AG10803 (cell line): ENCODE results near the gene PPFIBP1.

Experiments used
- DNase-seq: peaks from one replicate; pipeline ENCODE4 v3.0.0; 2010; ENCODE audit warnings: low read depth
- H3K4me3 ChIP-seq: 2 replicates; pipeline ENCODE4 v1.5.1; 2011; ENCODE audit warnings: mild to moderate bottlenecking, low read length, control low read depth
- TF ChIP-seq, protein P1 (sequence below): conservative IDR thresholded peaks from 2 replicates; pipeline ENCODE4 v1.5.1; 2011; ENCODE audit warnings: mild to moderate bottlenecking, low read length, control low read depth, inconsistent platforms

PPFIBP1 gene

DNA sequence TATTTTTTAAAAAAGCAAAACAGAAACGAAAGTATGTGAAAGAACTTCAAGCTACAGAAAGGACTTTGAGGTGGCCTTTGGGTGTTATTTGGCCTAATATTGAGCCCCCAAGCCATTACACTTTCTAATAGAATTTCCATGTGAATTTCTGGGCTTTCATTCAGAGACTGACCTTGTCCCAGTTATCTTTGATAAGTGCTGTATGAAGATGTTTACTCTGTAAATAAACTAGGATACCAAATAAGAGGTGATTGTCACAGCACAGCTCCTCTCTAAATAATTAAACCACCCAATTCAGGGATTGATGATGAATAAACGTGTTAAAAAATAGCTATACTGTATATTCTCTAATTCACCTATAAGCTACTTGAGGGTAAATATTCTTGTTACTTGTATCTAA lies 32.8 kb upstream of the PPFIBP1 start:
- no peak for DNase-seq
- TF ChIP-seq, protein P1, sequence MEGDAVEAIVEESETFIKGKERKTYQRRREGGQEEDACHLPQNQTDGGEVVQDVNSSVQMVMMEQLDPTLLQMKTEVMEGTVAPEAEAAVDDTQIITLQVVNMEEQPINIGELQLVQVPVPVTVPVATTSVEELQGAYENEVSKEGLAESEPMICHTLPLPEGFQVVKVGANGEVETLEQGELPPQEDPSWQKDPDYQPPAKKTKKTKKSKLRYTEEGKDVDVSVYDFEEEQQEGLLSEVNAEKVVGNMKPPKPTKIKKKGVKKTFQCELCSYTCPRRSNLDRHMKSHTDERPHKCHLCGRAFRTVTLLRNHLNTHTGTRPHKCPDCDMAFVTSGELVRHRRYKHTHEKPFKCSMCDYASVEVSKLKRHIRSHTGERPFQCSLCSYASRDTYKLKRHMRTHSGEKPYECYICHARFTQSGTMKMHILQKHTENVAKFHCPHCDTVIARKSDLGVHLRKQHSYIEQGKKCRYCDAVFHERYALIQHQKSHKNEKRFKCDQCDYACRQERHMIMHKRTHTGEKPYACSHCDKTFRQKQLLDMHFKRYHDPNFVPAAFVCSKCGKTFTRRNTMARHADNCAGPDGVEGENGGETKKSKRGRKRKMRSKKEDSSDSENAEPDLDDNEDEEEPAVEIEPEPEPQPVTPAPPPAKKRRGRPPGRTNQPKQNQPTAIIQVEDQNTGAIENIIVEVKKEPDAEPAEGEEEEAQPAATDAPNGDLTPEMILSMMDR, result no peak
- H3K4me3 ChIP-seq, result no peak overlapping the region

DNA sequence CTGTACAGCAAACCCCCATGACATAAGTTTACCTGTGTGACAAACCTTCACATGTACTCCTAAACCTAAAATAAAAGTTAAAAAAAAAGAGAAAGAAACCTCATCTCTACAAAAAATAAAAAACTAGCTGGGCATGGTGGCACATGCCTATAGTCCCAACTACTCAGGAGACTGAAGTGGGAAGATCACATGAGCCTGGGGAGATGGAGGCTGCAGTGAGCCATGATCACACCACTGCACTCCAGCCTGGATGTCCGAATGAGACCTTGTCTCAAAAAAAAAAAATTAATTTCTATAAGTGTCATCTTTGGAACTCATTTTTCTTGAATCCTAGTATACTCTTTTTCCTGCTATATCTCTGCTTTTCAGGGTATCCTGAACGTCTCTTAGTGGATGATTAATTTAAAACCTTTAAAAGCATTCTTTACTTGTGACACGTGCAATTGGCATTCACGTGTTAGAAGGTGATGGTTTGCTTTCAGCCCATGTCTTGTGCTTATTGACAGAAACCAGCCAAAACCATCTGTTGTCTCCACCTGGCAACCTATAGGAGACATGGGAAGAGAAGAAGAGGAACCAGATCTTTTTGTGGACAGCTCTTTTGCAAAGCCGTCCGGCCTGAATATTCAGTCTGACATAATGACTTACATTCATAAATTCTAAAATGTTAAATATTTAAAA lies 30.6 kb upstream of the PPFIBP1 start:
- TF ChIP-seq, protein P1, result no peak
- no peak for DNase-seq
- no peak overlapping the region for H3K4me3 ChIP-seq

DNA sequence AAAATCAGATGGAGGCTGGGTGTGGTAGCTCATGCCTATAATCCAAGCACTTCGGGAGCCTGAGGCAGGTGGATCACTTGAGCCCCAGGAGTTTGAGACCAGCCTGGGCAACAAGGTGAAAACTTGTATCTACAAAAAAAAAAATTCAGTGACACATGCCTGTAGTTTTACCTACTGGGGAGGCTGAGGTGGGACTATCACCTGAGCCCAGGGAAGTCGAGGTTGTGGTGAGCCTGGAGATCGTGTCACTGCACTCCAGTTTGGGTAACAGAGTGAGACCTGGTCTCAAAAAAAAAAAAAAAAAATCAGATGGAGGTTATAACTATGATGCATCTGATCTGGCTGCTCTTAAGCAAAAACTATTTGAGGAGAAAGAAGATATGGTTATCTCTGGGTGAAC lies 26.6 kb upstream of the PPFIBP1 start:
- no peak for DNase-seq
- TF ChIP-seq, protein P1, result no peak
- no peak overlapping the region for H3K4me3 ChIP-seq

DNA sequence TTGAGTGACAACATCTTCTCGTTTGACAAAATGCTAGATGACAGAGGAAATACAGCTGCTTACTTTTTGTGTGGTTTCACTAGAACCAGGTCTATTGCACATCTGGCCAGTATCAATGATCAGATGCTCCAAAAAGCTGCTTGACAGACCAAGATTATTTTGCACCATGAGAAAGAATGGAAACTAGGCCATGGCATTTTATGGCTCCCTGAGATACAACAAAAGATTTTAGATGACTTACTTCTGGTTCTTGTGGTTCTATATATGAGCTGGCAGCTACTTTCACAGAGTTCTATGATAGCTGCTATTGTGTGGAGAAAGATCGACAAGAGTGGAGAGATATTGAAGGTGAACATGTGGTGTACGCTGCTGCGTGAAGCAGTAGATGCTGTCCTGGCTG lies 25.9 kb upstream of the PPFIBP1 start:
- DNase-seq, result no peak
- TF ChIP-seq, protein P1, result no peak
- H3K4me3 ChIP-seq, result no peak overlapping the region

DNA sequence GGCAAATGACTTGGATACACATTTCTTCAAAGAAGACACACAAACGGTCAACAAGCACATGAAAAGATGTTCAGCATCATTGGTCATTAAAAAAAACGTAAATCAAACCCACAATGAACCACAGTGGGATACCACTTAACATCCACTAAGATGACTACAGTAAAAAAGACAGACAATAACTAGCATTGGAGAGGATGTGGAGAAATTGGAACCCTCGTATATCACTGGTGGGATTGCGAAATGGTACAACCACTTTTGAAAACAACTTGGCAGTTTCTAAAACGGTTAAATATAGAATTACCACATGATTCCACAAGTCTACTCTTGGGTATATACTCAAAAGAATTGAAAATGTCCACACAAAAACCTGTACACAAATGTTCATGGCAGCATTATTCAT lies 25.2 kb upstream of the PPFIBP1 start:
- TF ChIP-seq, protein P1, result no peak
- H3K4me3 ChIP-seq, result no peak overlapping the region
- peak; percentile 56 for DNase-seq

DNA sequence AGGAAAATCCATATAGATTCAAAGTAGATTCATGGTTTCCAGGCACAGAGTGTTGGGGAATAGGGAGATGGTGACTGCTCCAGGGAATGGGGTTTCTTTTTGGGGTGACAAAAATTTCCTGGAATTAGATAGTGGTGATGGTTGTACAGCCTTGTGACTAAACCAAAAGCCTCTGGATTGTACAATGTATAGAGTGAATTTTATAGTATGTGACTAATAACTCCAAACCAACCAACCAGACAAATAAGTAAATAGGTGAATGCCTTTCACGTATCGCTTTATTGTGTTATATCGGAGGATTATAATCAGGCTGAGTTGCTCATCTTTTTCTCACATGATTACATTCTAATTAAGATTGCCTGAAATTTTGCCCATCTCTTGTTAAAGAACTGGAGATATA lies 24.6 kb upstream of the PPFIBP1 start:
- DNase-seq, result no peak
- H3K4me3 ChIP-seq, result no peak overlapping the region
- TF ChIP-seq, protein P1, result no peak

DNA sequence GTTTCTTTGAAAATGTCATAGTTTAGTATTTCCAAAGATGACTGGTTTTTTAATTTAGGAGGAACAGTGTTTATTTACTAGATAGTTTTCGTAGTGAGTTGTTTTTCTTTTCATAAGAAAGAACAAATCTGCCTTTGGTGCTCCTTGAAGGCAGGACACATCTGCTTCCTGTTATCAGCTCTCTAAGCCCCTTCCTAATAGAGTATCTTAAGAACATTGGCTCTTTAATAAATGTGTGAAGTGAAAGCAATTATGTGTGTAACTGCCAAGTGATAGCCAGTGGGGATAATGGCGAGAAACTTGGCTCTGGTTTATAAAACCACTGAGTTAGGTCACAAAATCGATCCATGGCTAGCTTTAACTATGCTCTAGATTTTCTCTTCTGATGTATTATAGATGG lies 23.5 kb upstream of the PPFIBP1 start:
- TF ChIP-seq, protein P1, result no peak
- DNase-seq, result no peak
- H3K4me3 ChIP-seq, result no peak overlapping the region
